ENCODE measurements around the gene SCN2B.

DNA sequence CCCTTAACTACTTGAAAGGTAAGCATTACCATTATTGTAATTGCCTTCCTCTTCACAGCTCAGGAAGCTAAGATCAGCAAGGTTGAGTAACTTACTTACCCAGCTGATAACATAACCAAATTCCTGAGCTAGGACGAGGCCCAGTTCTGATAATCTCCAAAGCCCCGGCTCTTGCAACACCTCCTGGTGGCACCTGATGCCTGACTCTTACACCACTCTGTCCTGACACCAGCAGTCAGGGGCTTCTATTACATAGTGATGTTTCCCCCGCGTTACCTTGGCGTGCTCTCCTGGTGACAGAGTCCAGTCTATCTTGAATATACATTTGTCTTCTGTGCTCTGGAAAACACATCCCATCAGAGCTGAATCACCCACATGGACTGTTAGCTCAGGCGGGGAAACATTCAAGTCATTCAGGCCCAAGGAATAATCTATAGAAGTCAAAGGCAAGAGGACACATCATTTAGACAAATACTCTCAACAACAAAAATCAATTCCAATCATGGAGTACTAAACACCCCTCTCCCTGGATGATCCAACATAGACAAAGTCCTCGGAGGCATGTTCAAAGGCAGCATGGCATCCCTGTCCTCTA, 35.8 kb upstream of the SCN2B start:
- TF ChIP-seq, protein P1, sequence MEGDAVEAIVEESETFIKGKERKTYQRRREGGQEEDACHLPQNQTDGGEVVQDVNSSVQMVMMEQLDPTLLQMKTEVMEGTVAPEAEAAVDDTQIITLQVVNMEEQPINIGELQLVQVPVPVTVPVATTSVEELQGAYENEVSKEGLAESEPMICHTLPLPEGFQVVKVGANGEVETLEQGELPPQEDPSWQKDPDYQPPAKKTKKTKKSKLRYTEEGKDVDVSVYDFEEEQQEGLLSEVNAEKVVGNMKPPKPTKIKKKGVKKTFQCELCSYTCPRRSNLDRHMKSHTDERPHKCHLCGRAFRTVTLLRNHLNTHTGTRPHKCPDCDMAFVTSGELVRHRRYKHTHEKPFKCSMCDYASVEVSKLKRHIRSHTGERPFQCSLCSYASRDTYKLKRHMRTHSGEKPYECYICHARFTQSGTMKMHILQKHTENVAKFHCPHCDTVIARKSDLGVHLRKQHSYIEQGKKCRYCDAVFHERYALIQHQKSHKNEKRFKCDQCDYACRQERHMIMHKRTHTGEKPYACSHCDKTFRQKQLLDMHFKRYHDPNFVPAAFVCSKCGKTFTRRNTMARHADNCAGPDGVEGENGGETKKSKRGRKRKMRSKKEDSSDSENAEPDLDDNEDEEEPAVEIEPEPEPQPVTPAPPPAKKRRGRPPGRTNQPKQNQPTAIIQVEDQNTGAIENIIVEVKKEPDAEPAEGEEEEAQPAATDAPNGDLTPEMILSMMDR (conservative IDR thresholded peaks at IDR 0.05 in 1 of 2, IDR thresholded peaks at IDR 0.05 in 1 of 2; ENCODE audit: extremely low read depth in 1 of 2, insufficient read depth in 1 of 2, low read depth in 1 of 2, low read length in 2 of 2), result no peak
- TF ChIP-seq EZH2 (IDR thresholded peaks at IDR 0.05; ENCODE audit: borderline replicate concordance, low read length), result no peak
